Erythroblast (primary cell): ENCODE measurements around the gene ADARB1.

ENCODE experiments used
- GATA1 ChIP-seq: IDR thresholded peaks from 2 replicates; pipeline ENCODE4 v1.6.1; 2011; ENCODE audit warnings: low read depth, mild to moderate bottlenecking, control low read depth, low read length, moderate library complexity
- POLR2A ChIP-seq: IDR thresholded peaks from 2 replicates; pipeline ENCODE4 v1.6.1; 2011; ENCODE audit warnings: mild to moderate bottlenecking, low read length

GRCh38 chr21:45254460-45254930 is 180.1 kb downstream of the ADARB1 start:
- no peak for TF ChIP-seq POLR2A
- no peak for TF ChIP-seq GATA1
